ENCODE data around the gene JMJD8.

JMJD8 gene

GRCh38 chr16:686459-687260, 2.5 kb upstream of the JMJD8 start:
- DNase-seq (ENCODE audit: low read depth), result no peak
- TF ChIP-seq, protein P1, sequence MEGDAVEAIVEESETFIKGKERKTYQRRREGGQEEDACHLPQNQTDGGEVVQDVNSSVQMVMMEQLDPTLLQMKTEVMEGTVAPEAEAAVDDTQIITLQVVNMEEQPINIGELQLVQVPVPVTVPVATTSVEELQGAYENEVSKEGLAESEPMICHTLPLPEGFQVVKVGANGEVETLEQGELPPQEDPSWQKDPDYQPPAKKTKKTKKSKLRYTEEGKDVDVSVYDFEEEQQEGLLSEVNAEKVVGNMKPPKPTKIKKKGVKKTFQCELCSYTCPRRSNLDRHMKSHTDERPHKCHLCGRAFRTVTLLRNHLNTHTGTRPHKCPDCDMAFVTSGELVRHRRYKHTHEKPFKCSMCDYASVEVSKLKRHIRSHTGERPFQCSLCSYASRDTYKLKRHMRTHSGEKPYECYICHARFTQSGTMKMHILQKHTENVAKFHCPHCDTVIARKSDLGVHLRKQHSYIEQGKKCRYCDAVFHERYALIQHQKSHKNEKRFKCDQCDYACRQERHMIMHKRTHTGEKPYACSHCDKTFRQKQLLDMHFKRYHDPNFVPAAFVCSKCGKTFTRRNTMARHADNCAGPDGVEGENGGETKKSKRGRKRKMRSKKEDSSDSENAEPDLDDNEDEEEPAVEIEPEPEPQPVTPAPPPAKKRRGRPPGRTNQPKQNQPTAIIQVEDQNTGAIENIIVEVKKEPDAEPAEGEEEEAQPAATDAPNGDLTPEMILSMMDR (IDR thresholded peaks at IDR 0.05; ENCODE audit: insufficient read depth, low read depth, low read length, missing control alignments), result no peak

DNA sequence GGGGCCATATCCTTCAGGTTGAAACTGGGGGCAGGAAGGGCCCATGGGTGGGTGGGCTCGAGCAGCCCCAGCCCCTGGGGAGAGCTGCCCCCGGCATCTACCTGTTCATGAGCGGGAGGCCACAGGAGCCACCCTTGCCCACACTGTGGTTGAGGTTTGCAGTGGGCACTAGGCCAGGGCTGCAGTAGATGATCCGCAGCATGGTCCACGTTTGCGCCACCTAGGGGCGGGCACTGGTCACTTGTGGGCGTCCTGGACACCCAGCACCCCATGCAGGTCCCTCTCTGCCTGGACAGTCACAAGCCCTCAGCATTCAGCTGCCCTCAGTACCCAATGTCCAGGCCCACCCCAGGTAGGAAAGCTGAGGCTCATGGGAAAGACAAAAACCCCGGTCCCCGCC, 1.8 kb upstream of the JMJD8 start:
- TF ChIP-seq, protein P1 (IDR thresholded peaks at IDR 0.05; ENCODE audit: insufficient read depth, low read depth, low read length, missing control alignments), result peak; percentile 49
- DNase-seq (ENCODE audit: low read depth), result peak; percentile 49

More at GRCh38 chr16:686459-687260, 2.5 kb upstream of the JMJD8 start:
- H3K4me3 ChIP-seq (ENCODE audit: low read length), result no peak overlapping the region

GRCh38 chr16:684961-685696, 995 bp upstream of the JMJD8 start:
- DNase-seq (ENCODE audit: low read depth), result no peak
- TF ChIP-seq, protein P1 (IDR thresholded peaks at IDR 0.05; ENCODE audit: insufficient read depth, low read depth, low read length, missing control alignments), result no peak
- peak overlapping the region; percentile 57 for H3K4me3 ChIP-seq (ENCODE audit: low read length)

More for the DNA sequence above, 1.8 kb upstream of the JMJD8 start:
- no peak overlapping the region for H3K4me3 ChIP-seq (ENCODE audit: low read length)

DNA sequence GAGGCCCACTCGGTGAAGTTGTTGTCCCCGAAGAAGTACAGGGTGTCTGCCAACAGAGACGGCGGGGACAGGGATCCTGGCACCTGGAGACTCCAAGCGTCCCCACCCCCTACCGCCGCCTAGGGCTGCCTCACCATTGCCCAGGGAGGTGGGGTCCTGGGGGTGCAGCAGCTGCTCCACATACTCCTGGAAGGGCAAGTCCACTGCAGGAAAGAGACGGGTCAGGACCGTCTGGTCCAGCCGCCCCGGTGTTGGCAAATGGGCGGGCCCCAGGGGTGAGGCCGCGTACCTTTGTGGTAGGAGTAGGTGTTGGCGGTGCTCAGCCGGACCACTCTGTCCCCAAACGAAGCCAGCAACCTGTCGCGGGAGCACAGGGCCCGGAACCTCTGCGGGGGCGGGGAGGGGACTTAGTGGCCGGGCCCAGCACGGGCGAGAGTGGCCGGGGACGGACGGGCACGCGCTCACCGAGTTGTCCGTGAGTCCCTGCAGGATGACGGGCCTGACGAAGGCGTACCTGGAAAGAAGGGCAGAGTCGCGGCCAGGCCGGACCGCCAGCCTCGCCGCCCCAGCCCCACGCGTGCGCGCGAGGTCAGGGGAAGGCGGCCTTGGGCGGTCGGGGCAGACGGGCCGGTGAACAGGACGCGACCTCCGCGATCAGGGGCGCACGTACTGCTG, 601 bp downstream of the JMJD8 start:
- peak overlapping the region; percentile 57 for H3K4me3 ChIP-seq (ENCODE audit: low read length)
- DNase-seq (ENCODE audit: low read depth), result no peak
- TF ChIP-seq, protein P1 (IDR thresholded peaks at IDR 0.05; ENCODE audit: insufficient read depth, low read depth, low read length, missing control alignments), result no peak

- peak overlapping the region; percentile 57 for H3K4me3 ChIP-seq (ENCODE audit: low read length)
- TF ChIP-seq, protein P1 (IDR thresholded peaks at IDR 0.05; ENCODE audit: insufficient read depth, low read depth, low read length, missing control alignments), result no peak
- no peak for DNase-seq (ENCODE audit: low read depth)
These were observed 1.4 kb downstream of the JMJD8 start for GRCh38 chr16:682493-683395.
